ENCODE results near the gene RALGAPA1.

- peak; percentile 37 to 66 (median 59) for TF ChIP-seq CTCF (IDR thresholded peaks at IDR 0.05)
- TF ChIP-seq POLR2A (IDR thresholded peaks at IDR 0.05): no peak
- no peak for TF ChIP-seq POLR2AphosphoS5 (IDR thresholded peaks at IDR 0.05)
Measured at GRCh38 chr14:35687335-35687939, 121.7 kb downstream of the RALGAPA1 start.

Measured in upper lobe of left lung (tissue), 4 donors.